H1 (cell line): ENCODE data around the gene C8B. TPM values are rescaled to one million over a fixed set of nuclear protein-coding genes. Genes with fewer than 3 reads are reported as not detected.

ENCODE experiments used
- CTCF ChIA-PET: fragments of 300-600 bp; sonication (Branson Sonifier 250); formaldehyde crosslinking; loops from one replicate; lab custom pipeline; 2021; ENCODE audit not compliant: partially characterized antibody; lab: Charles Lee
- POLR2A ChIA-PET: fragments of 300-600 bp; sonication (Branson Sonifier 250); formaldehyde crosslinking; loops from one replicate; lab custom pipeline; 2021; ENCODE audit warnings: inconsistent platforms; ENCODE audit not compliant: partially characterized antibody; lab: Charles Lee
- DNase-seq, 2 experiments: peaks; one replicate each; pipeline versions ENCODE4 v3.0.0 to v3.0.0-alpha.2; 2010 to 2022; ENCODE audit warnings: low spot score in 2 of 2, low read depth in 1 of 2, mixed read lengths in 1 of 2
- FAIRE-seq: peaks from 2 replicates; lab custom pipeline; 2011; peaks lifted over from hg19 to GRCh38; lab: Jason Lieb, UNC
- H2AFZ ChIP-seq: 2 replicates; pipeline ENCODE4 v1.8.1; 2012; ENCODE audit warnings: low read length, inconsistent platforms
- H2AK5ac ChIP-seq: 2 replicates; pipeline ENCODE4 v1.6.1; 2013; ENCODE audit warnings: low read depth, low read length
- H2BK120ac ChIP-seq: replicated peaks from 2 replicates; pipeline ENCODE3; 2013; ENCODE audit warnings: low read depth, low read length, inconsistent platforms
- H2BK12ac ChIP-seq: 2 replicates; pipeline ENCODE4 v1.6.1; 2013; ENCODE audit warnings: low read depth, low read length
- H2BK15ac ChIP-seq: 2 replicates; pipeline ENCODE4 v1.6.1; 2013; ENCODE audit warnings: low read length
- H2BK20ac ChIP-seq: 2 replicates; pipeline ENCODE4 v1.6.1; 2013; ENCODE audit warnings: low read length
- H2BK5ac ChIP-seq: 2 replicates; pipeline ENCODE4 v1.6.1; 2013; ENCODE audit warnings: low read depth, low read length
- H3K14ac ChIP-seq: 2 replicates; pipeline ENCODE4 v1.6.1; 2013; ENCODE audit warnings: inconsistent platforms; ENCODE audit not compliant: insufficient read length
- H3K18ac ChIP-seq: 2 replicates; pipeline ENCODE4 v1.6.1; 2013; ENCODE audit warnings: low read length; ENCODE audit errors: extremely low read depth
- H3K23ac ChIP-seq: 2 replicates; pipeline ENCODE4 v1.6.1; 2013; ENCODE audit warnings: inconsistent platforms; ENCODE audit not compliant: insufficient read length
- H3K23me2 ChIP-seq: 2 replicates; pipeline ENCODE4 v1.6.1; 2013; ENCODE audit warnings: low read depth, low read length
- H3K27ac ChIP-seq: 2 replicates; pipeline ENCODE4 v1.6.1; 2011; ENCODE audit warnings: low read depth, low read length, inconsistent platforms
- H3K27me3 ChIP-seq, 4 experiments: replicated peaks in 1 of 4; 1 replicate in 1 of 4; 2 replicates in 3 of 4; pipeline versions ENCODE4 v1.6.1 to v1.8.1; 2011 to 2013; ENCODE audit warnings: low read length in 3 of 4, mild to moderate bottlenecking in 3 of 4, inconsistent platforms in 2 of 4, mixed read lengths in 2 of 4, moderate library complexity in 1 of 4; ENCODE audit not compliant: control insufficient read depth in 3 of 4, insufficient read depth in 3 of 4; ENCODE audit errors: extremely low read depth in 1 of 4
- H3K36me3 ChIP-seq, 4 experiments: 2 replicates each; pipeline versions ENCODE4 v1.6.1 to v1.8.1; 2011 to 2013; ENCODE audit warnings: mild to moderate bottlenecking in 4 of 4, low read length in 3 of 4, moderate library complexity in 2 of 4, control low read depth in 1 of 4, inconsistent platforms in 1 of 4; ENCODE audit not compliant: insufficient read depth in 4 of 4, control insufficient read depth in 2 of 4
- H3K4ac ChIP-seq: replicated peaks from 2 replicates; pipeline ENCODE3; 2013; ENCODE audit warnings: low read length, low read depth, mixed read lengths, inconsistent platforms; ENCODE audit not compliant: insufficient read length
- H3K4me1 ChIP-seq, 4 experiments: replicated peaks in 1 of 4; 1 replicate in 1 of 4; 2 replicates in 3 of 4; pipeline versions ENCODE4 v1.6.1 to v1.8.1; 2011 to 2013; ENCODE audit warnings: low read length in 3 of 4, inconsistent platforms in 2 of 4, mixed read lengths in 1 of 4; ENCODE audit not compliant: insufficient read depth in 4 of 4, control insufficient read depth in 3 of 4
- H3K4me2 ChIP-seq, 2 experiments: 2 replicates each; pipeline versions ENCODE4 v1.6.1 to v1.8.1; 2011 to 2013; ENCODE audit warnings: low read depth in 2 of 2, low read length in 2 of 2, control low read depth in 1 of 2, inconsistent platforms in 1 of 2, mild to moderate bottlenecking in 1 of 2; ENCODE audit not compliant: insufficient read depth in 1 of 2
- H3K4me3 ChIP-seq, 4 experiments: fragments of 200-600, 300-600 bp in 1 of 4; sonication (generic), shearing (Covaris generic), sonication (Bioruptor Twin) in 1 of 4; 2 replicates each; pipeline versions ENCODE4 v1.5.1 to v1.8.1; 2011 to 2016; ENCODE audit warnings: low read length in 4 of 4, low read depth in 3 of 4, control low read depth in 2 of 4, inconsistent platforms in 2 of 4, mild to moderate bottlenecking in 2 of 4, mixed read lengths in 1 of 4, moderate library complexity in 1 of 4; ENCODE audit not compliant: insufficient read depth in 2 of 4; ENCODE audit errors: extremely low read depth in 1 of 4
- H3K56ac ChIP-seq: replicated peaks from 2 replicates; pipeline ENCODE3; 2013; ENCODE audit warnings: low read depth, mild to moderate bottlenecking, mixed read lengths, low read length, inconsistent platforms; ENCODE audit not compliant: insufficient read length
- H3K79me1 ChIP-seq: 2 replicates; pipeline ENCODE4 v1.6.1; 2013; ENCODE audit warnings: low read depth, low read length, control low read depth
- H3K79me2 ChIP-seq, 2 experiments: 2 replicates each; pipeline versions ENCODE4 v1.6.1 to v1.8.1; 2012 to 2013; ENCODE audit warnings: low read length in 2 of 2, mild to moderate bottlenecking in 2 of 2, inconsistent platforms in 1 of 2; ENCODE audit not compliant: insufficient read depth in 2 of 2, control insufficient read depth in 1 of 2
- H3K9ac ChIP-seq, 4 experiments: replicated peaks in 1 of 4; 1 replicate in 1 of 4; 2 replicates in 3 of 4; pipeline versions ENCODE4 v1.6.1 to v1.8.1; 2011 to 2013; ENCODE audit warnings: low read depth in 3 of 4, low read length in 3 of 4, control low read depth in 2 of 4, mild to moderate bottlenecking in 2 of 4, moderate library complexity in 2 of 4, inconsistent platforms in 1 of 4; ENCODE audit errors: extremely low read depth in 1 of 4
- H3K9me3 ChIP-seq, 2 experiments: 2 replicates each; pipeline versions ENCODE4 v1.6.1 to v1.8.1; 2012 to 2013; ENCODE audit warnings: mild to moderate bottlenecking in 2 of 2, moderate library complexity in 2 of 2, control low read depth in 1 of 2, inconsistent platforms in 1 of 2, low read depth in 1 of 2, low read length in 1 of 2, mixed read lengths in 1 of 2; ENCODE audit not compliant: insufficient read depth in 2 of 2
- H4K20me1 ChIP-seq, 2 experiments: replicated peaks in 1 of 2; 2 replicates each; pipeline versions ENCODE3 to v1.8.1; 2011 to 2013; ENCODE audit warnings: inconsistent platforms in 2 of 2, low read length in 2 of 2, mild to moderate bottlenecking in 1 of 2; ENCODE audit not compliant: insufficient read depth in 2 of 2, control insufficient read depth in 1 of 2
- H4K5ac ChIP-seq: 2 replicates; pipeline ENCODE4 v1.6.1; 2013; ENCODE audit warnings: low read length, low read depth, mixed read lengths, inconsistent platforms; ENCODE audit not compliant: insufficient read length
- H4K8ac ChIP-seq: 2 replicates; pipeline ENCODE4 v1.8.0; 2013; ENCODE audit warnings: mild to moderate bottlenecking, moderate library complexity, low read length, inconsistent platforms; ENCODE audit not compliant: insufficient read depth; ENCODE audit errors: extremely low read depth
- H4K91ac ChIP-seq: replicated peaks from 2 replicates; pipeline ENCODE3; 2013; ENCODE audit warnings: low read length, mixed read lengths, inconsistent platforms; ENCODE audit not compliant: insufficient read length
- BRCA1 ChIP-seq: IDR thresholded peaks from 2 replicates; pipeline ENCODE4 v1.6.1; 2012; ENCODE audit warnings: low read depth, low read length, improper control_type of control experiment
- CBX5 ChIP-seq: fragments of 300-800, 300-1000 bp; sonication (generic); IDR thresholded peaks from 2 replicates; pipeline ENCODE4 v1.7.1; 2016; ENCODE audit warnings: antibody characterized with exemption, low read length, low read depth
- CTBP2 ChIP-seq: IDR thresholded peaks from 2 replicates; pipeline ENCODE4 v1.7.0; 2011; ENCODE audit warnings: borderline replicate concordance, mild to moderate bottlenecking, moderate library complexity, mixed read lengths, low read length; ENCODE audit not compliant: insufficient read depth, insufficient read length
- GABPA ChIP-seq: IDR thresholded peaks from 2 replicates; pipeline ENCODE4 v1.6.1; 2011; ENCODE audit warnings: mild to moderate bottlenecking, low read length, moderate library complexity, borderline replicate concordance; ENCODE audit not compliant: insufficient read depth
- JUN ChIP-seq: IDR thresholded peaks from 2 replicates; pipeline ENCODE4 v1.6.1; 2011; ENCODE audit warnings: low read depth, mild to moderate bottlenecking, improper control_type of control experiment, low read length
- KDM1A ChIP-seq: fragments of 200-600, 300-600 bp; sonication (generic); IDR thresholded peaks from 2 replicates; pipeline ENCODE4 v1.7.1; 2016; ENCODE audit warnings: mild to moderate bottlenecking, low read length, borderline replicate concordance
- NANOG ChIP-seq: IDR thresholded peaks from 2 replicates; pipeline ENCODE4 v1.6.1; 2011; ENCODE audit warnings: low read length, low read depth, mild to moderate bottlenecking, inconsistent platforms; ENCODE audit not compliant: insufficient read depth, poor library complexity, severe bottlenecking
- NRF1 ChIP-seq: IDR thresholded peaks from 2 replicates; pipeline ENCODE4 v1.6.1; 2011; ENCODE audit warnings: mild to moderate bottlenecking, low read depth, low read length, improper control_type of control experiment
- POU5F1 ChIP-seq: IDR thresholded peaks from 2 replicates; pipeline ENCODE4 v1.6.1; 2011; ENCODE audit warnings: low read depth, mild to moderate bottlenecking, low read length, moderate library complexity
- RAD21 ChIP-seq, 2 experiments: IDR thresholded peaks in 1 of 2; conservative IDR thresholded peaks in 1 of 2; 2 replicates each; pipeline ENCODE4 v1.6.1; 2011; ENCODE audit warnings: low read depth in 2 of 2, low read length in 2 of 2, improper control_type of control experiment in 1 of 2, inconsistent platforms in 1 of 2, mild to moderate bottlenecking in 1 of 2, moderate library complexity in 1 of 2
- TBP ChIP-seq: IDR thresholded peaks from 2 replicates; pipeline ENCODE4 v1.6.1; 2011; ENCODE audit warnings: low read depth, low read length, improper control_type of control experiment
- TEAD4 ChIP-seq: IDR thresholded peaks from 2 replicates; pipeline ENCODE4 v1.6.1; 2012; ENCODE audit warnings: low read depth, low read length, inconsistent platforms, mixed read lengths
- YY1 ChIP-seq: IDR thresholded peaks from 2 replicates; pipeline ENCODE4 v1.6.1; 2011; ENCODE audit warnings: low read depth, mild to moderate bottlenecking, low read length
- WGBS, 2 experiments: shearing (Covaris generic) in 1 of 2; methylation state at CpG; one replicate each; pipeline versions ENCODE4 v1.1.6 to v1.1.7; 2013 to 2015; ENCODE audit warnings: low lambda C conversion rate in 2 of 2, mixed read lengths in 2 of 2, inconsistent platforms in 1 of 2, low coverage in 1 of 2, missing lambda C conversion rate in 1 of 2; ENCODE audit not compliant: insufficient replicate concordance in 2 of 2, insufficient coverage in 1 of 2, insufficient read length in 1 of 2; ENCODE audit errors: extremely low coverage in 1 of 2, missing lambda C conversion rate in 1 of 2; 5-methylcytosine and 5-hydroxymethylcytosine counted together
- polyA plus RNA-seq, 7 experiments: library from polyadenylated mRNA; depleted of rRNA in 3 of 7; stranded (reverse) in 5 of 7; unstranded in 2 of 7; fragments of >200 nt in 5 of 7; fragments of 200-250 nt in 2 of 7; gene quantifications; 1 replicate in 5 of 7; 2 replicates in 1 of 7; 4 replicates in 1 of 7; pipeline versions ENCODE4 v1.2.1 to v1.2.3, GENCODE V29; 2011 to 2013; ENCODE audit warnings: missing spikeins in 2 of 7, mixed read lengths in 2 of 7
- total RNA-seq: library from RNA; stranded (reverse); fragmentation: NEBNext Ultra II Directional; extraction: Animal tissue kit (Norgen Biotek cat#: 25700); gene quantifications from 2 replicates; pipeline ENCODE4 v1.2.1, GENCODE V29; 2021

Gene C8B
- total and polyA plus RNA-seq, 2 of the 8 experiments (the other 6 are each of a cell fraction or from before 2014, with no cell fraction given), result not detected

DNA sequence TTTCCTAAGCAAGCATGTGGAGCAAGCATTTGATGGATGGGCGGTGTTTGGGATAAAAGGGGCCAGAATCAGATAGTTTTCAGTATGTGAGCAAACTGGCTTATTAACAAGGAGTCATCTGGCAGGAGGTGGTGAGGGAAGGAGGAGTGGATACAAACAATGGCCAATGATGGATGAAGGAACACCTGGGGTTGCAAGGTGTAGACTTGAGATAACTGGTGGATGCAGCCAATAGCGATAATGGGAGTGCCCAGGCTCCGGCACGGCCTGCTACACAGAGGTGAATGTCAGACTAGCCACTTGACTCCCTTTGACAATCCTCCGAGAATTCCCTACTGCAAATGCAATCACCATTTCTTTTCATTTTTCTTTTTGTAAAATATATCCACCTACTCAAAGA is 41.7 kb downstream of the C8B start:
- Histone ChIP-seq H3K56ac (no peak overlapping the region), H3K27ac (no peak overlapping the region), H2BK120ac (no peak overlapping the region), H3K23ac (no peak overlapping the region), H4K20me1 (no peaks in the 10 kb centered on the region), H2AFZ (no peak overlapping the region), H2BK5ac (no peak overlapping the region), H4K91ac (no peak overlapping the region), H3K4me2 (no peak overlapping the region), H3K9me3 (no peaks in the 10 kb centered on the region), H2BK15ac (no peak overlapping the region), H2BK20ac (no peak overlapping the region), H3K4me1 (peaks cover 0 to 7% (median 2%) of the 10 kb centered on the region in 4 experiments; a peak in 2 of 7 replicates), H3K14ac (no peak overlapping the region), H3K36me3 (no peaks in the 10 kb centered on the region), H3K23me2 (peaks cover 2% of the 10 kb centered on the region; the same call in 1 of the 2 replicates), H2AK5ac (no peak overlapping the region), H3K9ac (no peak overlapping the region), H3K27me3 (no peaks in the 10 kb centered on the region), H3K18ac (no peak overlapping the region), H3K4ac (no peak overlapping the region), H3K4me3 (no peak overlapping the region), H3K79me2 (no peaks in the 10 kb centered on the region), H2BK12ac (no peak overlapping the region), H3K79me1 (no peaks in the 10 kb centered on the region), H4K8ac (no peak overlapping the region), H4K5ac (no peak overlapping the region)
- DNase-seq, result no peak
- no peak for TF ChIP-seq YY1
- no peak for TF ChIP-seq NRF1
- TF ChIP-seq JUN, result no peak
- no peak for TF ChIP-seq BRCA1
- TF ChIP-seq TBP, result no peak
- TF ChIP-seq NANOG, result no peak
- no peak for TF ChIP-seq CTBP2
- TF ChIP-seq CBX5, result no peak
- TF ChIP-seq KDM1A, result no peak
- no peak for TF ChIP-seq TEAD4
- no peak for TF ChIP-seq GABPA
- TF ChIP-seq RAD21 (IDR thresholded peaks at IDR 0.05 in 1 of 2, conservative IDR thresholded peaks at IDR 0.05 in 1 of 2; ENCODE audit: low read depth in 2 of 2, low read length in 2 of 2), result no peak
- TF ChIP-seq POU5F1, result no peak
- WGBS, 2 experiments, result 93% methylated on average over 5 of the region's 5 CpGs; no CpG with 5 or more reads in 1 of the 2 experiments
- ChIA-PET CTCF (interaction anchor here (1.0 kb wide), 2 partner anchors 14 to 44 kb away, joined by 3 read pairs; no protein-coding TSS in a partner anchor), POLR2A (interaction anchor here (1.3 kb wide), 1 partner anchor 8 kb away, joined by 3 read pairs; no protein-coding TSS in a partner anchor)
- FAIRE-seq, result no peak
